IMR-90 (cell line): Measurements from ENCODE around the gene EPB41L4A. TPM values are rescaled to one million over a fixed set of nuclear protein-coding genes. Genes with fewer than 3 reads are reported as not detected.
A peak's percentile ranks its signal among the peaks of the same experiment; 100 is the strongest.

Experiments used
- ATAC-seq: fragments of 200-7000 bp; cut with Tn5 transposase; 2 replicates; pipeline ENCODE4 v1.9.1; 2020; ENCODE audit warnings: low read depth, mild to moderate bottlenecking, moderate library complexity
- BruUV-seq: library from RNA; stranded (reverse); fragments of 400-500 nt; replicated peaks from 2 replicates; lab custom pipeline; 2021; lab: Mats Ljungman, UMichigan
- CTCF ChIA-PET: fragments of 300-600 bp; formaldehyde crosslinking; extraction: SDS; loops from one replicate; lab custom pipeline; 2021; ENCODE audit warnings: antibody characterized with exemption; lab: Yijun Ruan, JAX
- POLR2A ChIA-PET: fragments of 300-600 bp; sonication (Branson Sonifier 250); formaldehyde crosslinking; loops from one replicate; lab custom pipeline; 2022; ENCODE audit warnings: antibody characterized with exemption; ENCODE audit not compliant: unreplicated experiment; lab: Charles Lee
- DNase-seq: peaks from one replicate; pipeline ENCODE4 v3.0.0; 2013
- H2AFZ ChIP-seq: replicated peaks from 2 replicates; pipeline ENCODE3; 2013; ENCODE audit warnings: low read length, mild to moderate bottlenecking; ENCODE audit not compliant: poor library complexity
- H2AK5ac ChIP-seq: 2 replicates; pipeline ENCODE4 v1.6.1; 2013; ENCODE audit warnings: low read depth, low read length, inconsistent platforms
- H2AK9ac ChIP-seq: replicated peaks from 2 replicates; pipeline ENCODE3; 2013; ENCODE audit warnings: mild to moderate bottlenecking, low read depth, low read length, moderate library complexity; ENCODE audit not compliant: poor library complexity
- H2BK120ac ChIP-seq: 2 replicates; pipeline ENCODE4 v1.6.1; 2013; ENCODE audit warnings: low read depth, low read length, inconsistent platforms
- H2BK15ac ChIP-seq: 3 replicates; pipeline ENCODE4 v1.6.1; 2013; ENCODE audit warnings: low read depth, low read length, inconsistent platforms
- H2BK20ac ChIP-seq: 2 replicates; pipeline ENCODE4 v1.6.1; 2013; ENCODE audit warnings: low read depth, mild to moderate bottlenecking, inconsistent platforms, low read length, moderate library complexity
- H2BK5ac ChIP-seq: 2 replicates; pipeline ENCODE4 v1.6.1; 2013; ENCODE audit warnings: mild to moderate bottlenecking, low read depth, low read length, inconsistent platforms; ENCODE audit not compliant: poor library complexity, severe bottlenecking
- H3K14ac ChIP-seq: replicated peaks from 2 replicates; pipeline ENCODE4 v1.6.1; 2013; ENCODE audit warnings: low read depth, low read length, inconsistent platforms
- H3K18ac ChIP-seq: 2 replicates; pipeline ENCODE4 v1.6.1; 2013; ENCODE audit warnings: low read depth, low read length, control low read depth
- H3K23ac ChIP-seq: 2 replicates; pipeline ENCODE4 v1.6.1; 2013; ENCODE audit warnings: low read depth, low read length, inconsistent platforms
- H3K27ac ChIP-seq: 2 replicates; pipeline ENCODE4 v1.5.1; 2013; ENCODE audit warnings: mild to moderate bottlenecking, control low read depth, low read length; ENCODE audit not compliant: insufficient read depth
- H3K27me3 ChIP-seq: 2 replicates; pipeline ENCODE4 v1.6.1; 2013; ENCODE audit warnings: low read length; ENCODE audit not compliant: control insufficient read depth, insufficient read depth
- H3K36me3 ChIP-seq: 2 replicates; pipeline ENCODE4 v1.6.1; 2013; ENCODE audit warnings: low read length, mixed read lengths; ENCODE audit not compliant: control insufficient read depth, insufficient read depth
- H3K4ac ChIP-seq: 2 replicates; pipeline ENCODE4 v1.6.1; 2013; ENCODE audit warnings: low read depth, low read length, inconsistent platforms
- H3K4me1 ChIP-seq: 2 replicates; pipeline ENCODE4 v1.6.1; 2013; ENCODE audit warnings: low read length, mixed read lengths; ENCODE audit not compliant: control insufficient read depth, insufficient read depth
- H3K4me2 ChIP-seq: 2 replicates; pipeline ENCODE4 v1.6.1; 2013; ENCODE audit warnings: low read depth, mild to moderate bottlenecking, control low read depth, low read length, moderate library complexity
- H3K4me3 ChIP-seq: 2 replicates; pipeline ENCODE4 v1.5.1; 2013; ENCODE audit warnings: low read depth, mild to moderate bottlenecking, control low read depth, low read length, moderate library complexity; ENCODE audit not compliant: insufficient read depth
- H3K56ac ChIP-seq: 2 replicates; pipeline ENCODE4 v1.6.1; 2013; ENCODE audit warnings: low read length, inconsistent platforms; ENCODE audit not compliant: insufficient read depth; ENCODE audit errors: extremely low read depth
- H3K79me1 ChIP-seq, 2 experiments: 2 replicates each; pipeline ENCODE4 v1.6.1; 2013; ENCODE audit warnings: low read length in 2 of 2, inconsistent platforms in 1 of 2, low read depth in 1 of 2
- H3K9ac ChIP-seq: 2 replicates; pipeline ENCODE4 v1.6.1; 2013; ENCODE audit warnings: low read depth, low read length, control low read depth
- H3K9me1 ChIP-seq: 2 replicates; pipeline ENCODE4 v1.6.1; 2013; ENCODE audit warnings: low read length, inconsistent platforms; ENCODE audit not compliant: insufficient read depth
- H3K9me3 ChIP-seq: 2 replicates; pipeline ENCODE4 v1.6.1; 2013; ENCODE audit warnings: low read length; ENCODE audit not compliant: control insufficient read depth, insufficient read depth
- H4K20me1 ChIP-seq: 2 replicates; pipeline ENCODE4 v1.6.1; 2013; ENCODE audit warnings: low read length, inconsistent platforms; ENCODE audit not compliant: insufficient read depth
- H4K5ac ChIP-seq: 2 replicates; pipeline ENCODE4 v1.6.1; 2013; ENCODE audit warnings: mild to moderate bottlenecking, low read depth, low read length, control low read depth
- H4K8ac ChIP-seq, 2 experiments: 2 replicates each; pipeline ENCODE4 v1.6.1; 2013; ENCODE audit warnings: low read depth in 2 of 2, low read length in 2 of 2, control low read depth in 1 of 2, inconsistent platforms in 1 of 2
- H4K91ac ChIP-seq: 2 replicates; pipeline ENCODE4 v1.6.1; 2013; ENCODE audit warnings: low read depth, low read length, inconsistent platforms; ENCODE audit not compliant: insufficient read depth
- BHLHE40 ChIP-seq: fragments of 150-350 bp; IDR thresholded peaks from 2 replicates; pipeline ENCODE4 v1.6.1; 2016; ENCODE audit warnings: mild to moderate bottlenecking, low read depth, low read length
- CEBPB ChIP-seq: IDR thresholded peaks from 2 replicates; pipeline ENCODE4 v1.6.1; 2012; ENCODE audit warnings: low read depth, low read length, improper control_type of control experiment
- CTCF ChIP-seq: conservative IDR thresholded peaks from 2 replicates; pipeline ENCODE4 v1.5.1; 2012; ENCODE audit warnings: mild to moderate bottlenecking, low read depth, low read length, improper control_type of control experiment
- FOS ChIP-seq: fragments of 150-350 bp; IDR thresholded peaks from 2 replicates; pipeline ENCODE4 v1.6.1; 2016; ENCODE audit warnings: low read depth, low read length
- MAFK ChIP-seq: IDR thresholded peaks from 2 replicates; pipeline ENCODE4 v1.6.1; 2012; ENCODE audit warnings: low read depth, low read length, improper control_type of control experiment
- MXI1 ChIP-seq: IDR thresholded peaks from 2 replicates; pipeline ENCODE4 v1.6.1; 2012; ENCODE audit warnings: low read depth, mild to moderate bottlenecking, low read length, moderate library complexity, borderline replicate concordance
- NFE2L2 ChIP-seq: fragments of 150-350 bp; IDR thresholded peaks from 2 replicates; pipeline ENCODE4 v1.6.1; 2016; ENCODE audit warnings: low read depth, mild to moderate bottlenecking, low read length
- POLR2A ChIP-seq: IDR thresholded peaks from 2 replicates; pipeline ENCODE4 v1.6.1; 2012; ENCODE audit warnings: mild to moderate bottlenecking, low read depth, low read length
- RAD21 ChIP-seq: IDR thresholded peaks from 2 replicates; pipeline ENCODE4 v1.6.1; 2012; ENCODE audit warnings: low read length, improper control_type of control experiment
- RFX5 ChIP-seq: IDR thresholded peaks from 2 replicates; pipeline ENCODE4 v1.8.0; 2012; ENCODE audit warnings: low read depth, mild to moderate bottlenecking, low read length, moderate library complexity
- SMC3 ChIP-seq: fragments of 150-350 bp; IDR thresholded peaks from 2 replicates; pipeline ENCODE4 v1.6.1; 2016; ENCODE audit warnings: low read depth, mild to moderate bottlenecking, antibody characterized with exemption, low read length, moderate library complexity
- USF2 ChIP-seq: fragments of 150-350 bp; IDR thresholded peaks from 2 replicates; pipeline ENCODE4 v1.6.1; 2017; ENCODE audit warnings: mild to moderate bottlenecking, antibody characterized with exemption, low read length, low read depth
- WGBS, 2 experiments: methylation state at CpG; one replicate each; pipeline versions ENCODE4 v1.1.5 to v1.1.7; 2013; ENCODE audit warnings: missing lambda C conversion rate in 2 of 2; ENCODE audit not compliant: insufficient read length in 1 of 2; ENCODE audit errors: extremely low coverage in 2 of 2; 5-methylcytosine and 5-hydroxymethylcytosine counted together
- dilution Hi-C: fragments of 300-500 bp; cut with HindIII; formaldehyde crosslinking; loops from one replicate; pipeline ENCODE4 v1.14.3; 2018; ENCODE audit warnings: low sequenced_read_pairs; ENCODE audit not compliant: unreplicated experiment
- in situ Hi-C: fragments of 300-500 bp; cut with MboI; formaldehyde crosslinking; loops from 3 replicates; pipeline ENCODE4 v1.14.3; 2019; ENCODE audit warnings: low sequenced_read_pairs, inconsistent platforms, mixed read lengths
- intact Hi-C: fragments of 100-400 bp; cut with micrococcal nuclease; formaldehyde crosslinking; loops from 2 replicates; pipeline ENCODE4 v1.10.0; 2022
- polyA plus RNA-seq, 3 experiments: library from polyadenylated mRNA; depleted of rRNA; stranded (reverse); fragments of >200 nt; gene quantifications; 2 replicates each; pipeline ENCODE4 v1.2.3, GENCODE V29; 2012; ENCODE audit warnings: low replicate concordance in 1 of 3
- total RNA-seq: library from RNA; depleted of rRNA; stranded (reverse); fragments of >200 nt; gene quantifications from 2 replicates; pipeline ENCODE4 v1.2.3, GENCODE V29; 2012
- TF ChIP-seq, protein P1 (sequence below): fragments of 150-350 bp; IDR thresholded peaks from 2 replicates; pipeline ENCODE4 v1.6.1; 2016; ENCODE audit warnings: low read depth, mild to moderate bottlenecking, low read length, moderate library complexity, borderline replicate concordance

Gene EPB41L4A
- total and polyA plus RNA-seq, 2 of the 4 experiments (the other 2 are of a cell fraction): under 0.01 to 0.02 TPM

DNA sequence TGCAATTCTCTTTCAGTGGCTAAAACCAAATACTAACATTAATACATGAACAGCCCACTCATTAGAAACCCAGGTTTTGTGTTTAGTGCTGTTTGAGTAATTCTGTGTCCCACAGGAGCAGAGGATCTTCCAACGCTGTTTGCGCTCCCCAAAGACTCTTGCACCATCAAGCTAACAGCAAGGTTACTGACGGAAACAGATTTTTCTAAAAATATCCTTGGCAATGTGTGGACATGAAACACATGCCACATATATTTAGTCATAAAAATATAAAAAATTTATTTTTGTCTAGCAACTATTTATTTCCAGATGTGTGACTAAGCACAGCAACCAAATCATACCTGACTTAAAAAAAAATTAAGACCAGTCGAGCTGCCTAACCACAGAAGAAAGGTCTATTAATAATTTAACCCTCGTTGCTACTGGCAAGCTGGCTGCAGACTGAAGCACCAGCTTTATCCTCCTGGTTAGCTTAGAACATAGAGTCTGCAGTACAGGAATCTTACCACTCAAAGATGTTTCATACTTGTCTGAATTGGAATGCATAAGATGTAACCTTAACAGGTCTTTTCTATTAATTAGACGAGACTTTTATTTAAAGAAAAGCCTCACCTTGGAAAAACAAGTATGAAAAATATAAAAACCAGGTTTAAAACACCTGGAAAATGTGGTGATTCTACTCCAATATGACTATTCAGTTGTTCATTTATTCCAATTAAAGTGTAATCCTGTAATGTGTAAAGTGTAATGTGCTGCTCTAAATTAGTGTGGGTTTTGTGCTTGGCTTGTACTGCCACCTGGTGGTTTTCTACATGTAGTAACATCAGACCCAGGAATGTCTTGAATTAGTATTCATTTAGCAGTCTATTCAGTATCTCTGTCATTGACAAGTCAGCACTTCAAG lies 272.5 kb downstream of the EPB41L4A start:
- Histone ChIP-seq H3K36me3 (no peaks in the 10 kb centered on the region), H4K8ac (no peak overlapping the region; a peak in 2 of 4 replicates), H3K18ac (peak overlapping the region; percentile 83; the same call in 1 of the 2 replicates), H3K56ac (no peak overlapping the region), H3K79me1 (no peaks in the 10 kb centered on the region), H3K14ac (no peak overlapping the region), H2AK9ac (no peak overlapping the region), H2BK120ac (peak overlapping the region; percentile 77), H3K9me1 (peaks cover 3% of the 10 kb centered on the region; the same call in 1 of the 2 replicates), H3K27ac (peak overlapping the region; percentile 68; the same call in 1 of the 2 replicates), H4K20me1 (no peaks in the 10 kb centered on the region), H4K5ac (peak overlapping the region; percentile 55; the same call in 1 of the 2 replicates), H2AK5ac (no peak overlapping the region), H3K4ac (peak overlapping the region; percentile 76; the same call in 1 of the 2 replicates), H3K4me1 (peaks cover 3% of the 10 kb centered on the region; the same call in 1 of the 2 replicates), H2BK5ac (peak overlapping the region; percentile 68), H2BK15ac (peak overlapping the region; percentile 67; the same call in 2 of the 3 replicates), H3K27me3 (no peaks in the 10 kb centered on the region), H3K4me3 (no peak overlapping the region), H3K9ac (peak overlapping the region; percentile 64), H2BK20ac (peak overlapping the region; percentile 58), H3K23ac (no peak overlapping the region; the same call in 1 of the 2 replicates), H4K91ac (peak overlapping the region; percentile 54; the same call in 1 of the 2 replicates), H2AFZ (no peak overlapping the region), H3K4me2 (peak overlapping the region; percentile 77), H3K9me3 (no peaks in the 10 kb centered on the region)
- ChIA-PET POLR2A (no interaction called here), CTCF (interaction anchor here (0.7 to 1.3 kb wide), 8 partner anchors 170 to 613 kb away, joined by 3 to 6 read pairs (median 4); no protein-coding TSS in a partner anchor)
- in situ Hi-C loops: loop anchor here (5.0 to 10.0 kb wide), 4 partner anchors 142 to 992 kb away; no protein-coding TSS in a partner anchor
- ATAC-seq (peak; percentile 96), DNase-seq (peak; percentile 93)
- WGBS, 2 experiments: no CpG with 5 or more reads among the region's 6 CpGs
- no TSS peak for BruUV-seq
- intact Hi-C loops: loop anchor here (1.0 to 5.0 kb wide), 11 partner anchors 148 to 988 kb away; partner anchors contain the start of gene NREP
- dilution Hi-C loops: no loop called here
- peak; percentile 87 for TF ChIP-seq CTCF
- TF ChIP-seq POLR2A: no peak
- TF ChIP-seq MAFK: no peak
- TF ChIP-seq RAD21: peak; percentile 96
- TF ChIP-seq RFX5: no peak
- TF ChIP-seq BHLHE40: no peak
- no peak for TF ChIP-seq USF2
- TF ChIP-seq, protein P1, sequence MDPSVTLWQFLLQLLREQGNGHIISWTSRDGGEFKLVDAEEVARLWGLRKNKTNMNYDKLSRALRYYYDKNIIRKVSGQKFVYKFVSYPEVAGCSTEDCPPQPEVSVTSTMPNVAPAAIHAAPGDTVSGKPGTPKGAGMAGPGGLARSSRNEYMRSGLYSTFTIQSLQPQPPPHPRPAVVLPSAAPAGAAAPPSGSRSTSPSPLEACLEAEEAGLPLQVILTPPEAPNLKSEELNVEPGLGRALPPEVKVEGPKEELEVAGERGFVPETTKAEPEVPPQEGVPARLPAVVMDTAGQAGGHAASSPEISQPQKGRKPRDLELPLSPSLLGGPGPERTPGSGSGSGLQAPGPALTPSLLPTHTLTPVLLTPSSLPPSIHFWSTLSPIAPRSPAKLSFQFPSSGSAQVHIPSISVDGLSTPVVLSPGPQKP: no peak
- no peak for TF ChIP-seq NFE2L2
- no peak for TF ChIP-seq MXI1
- peak; percentile 96 for TF ChIP-seq SMC3
- TF ChIP-seq FOS: peak; percentile 22; the same call in 1 of the 2 replicates
- TF ChIP-seq CEBPB: peak; percentile 96
